Activated CD8-positive, alpha-beta memory T cell treated with anti-CD3 and anti-CD28 coated beads for 4 hours (primary cell): ENCODE data around the gene CLK3.

ENCODE experiments used
- DNase-seq, 2 donors: peaks; one replicate each; pipeline ENCODE4 v3.0.0-alpha.2; 2020; ENCODE audit warnings: low read depth in 2 of 2

CLK3 gene

GRCh38 chr15:74603026-74603788 lies 12.4 kb upstream of the CLK3 start:
- no peak for DNase-seq

GRCh38 chr15:74603789-74604705 lies 11.6 kb upstream of the CLK3 start:
- no peak for DNase-seq

- DNase-seq = no peak
These were observed 10.4 kb upstream of the CLK3 start for GRCh38 chr15:74604983-74605794.

GRCh38 chr15:74605795-74606150 lies 9.9 kb upstream of the CLK3 start:
- no peak for DNase-seq

GRCh38 chr15:74608786-74609185 lies 6.8 kb upstream of the CLK3 start:
- DNase-seq = no peak

GRCh38 chr15:74609938-74610301 lies 5.7 kb upstream of the CLK3 start:
- DNase-seq = no peak

GRCh38 chr15:74610302-74610951 lies 5.2 kb upstream of the CLK3 start:
- no peak for DNase-seq

GRCh38 chr15:74611341-74611740 lies 4.3 kb upstream of the CLK3 start:
- no peak for DNase-seq

GRCh38 chr15:74611834-74612233 lies 3.8 kb upstream of the CLK3 start:
- no peak for DNase-seq

- no peak for DNase-seq
These were observed 3.0 kb upstream of the CLK3 start for GRCh38 chr15:74612677-74613076.

- no peak for DNase-seq
These were observed 2.3 kb upstream of the CLK3 start for GRCh38 chr15:74613089-74613952.

- DNase-seq = no peak
These were observed 1.5 kb upstream of the CLK3 start for GRCh38 chr15:74613953-74614743.

- peak; percentile 80 to 81 for DNase-seq
These were observed 710 bp upstream of the CLK3 start for GRCh38 chr15:74614744-74615507.

GRCh38 chr15:74616366-74616939 lies 817 bp downstream of the CLK3 start:
- peak in 1 of 2 donors; percentile 47 for DNase-seq

GRCh38 chr15:74616996-74617395 lies 1.4 kb downstream of the CLK3 start:
- no peak for DNase-seq

- no peak for DNase-seq
These were observed 3.4 kb downstream of the CLK3 start for GRCh38 chr15:74618841-74619596.

GRCh38 chr15:74619916-74620635 lies 4.4 kb downstream of the CLK3 start:
- DNase-seq = no peak
